ENCODE data around the gene PRKN. TPM values are rescaled to one million over a fixed set of nuclear protein-coding genes. Genes with fewer than 3 reads are reported as not detected.
A peak's percentile ranks its signal among the peaks of the same experiment; 100 is the strongest.

Gene PRKN
- total and polyA plus RNA-seq, 9 of the 15 experiments (the other 6 are each of a cell fraction or from before 2014, with no cell fraction given): 0.03 to 0.96 (median 0.15) TPM; not detected in 2

DNA sequence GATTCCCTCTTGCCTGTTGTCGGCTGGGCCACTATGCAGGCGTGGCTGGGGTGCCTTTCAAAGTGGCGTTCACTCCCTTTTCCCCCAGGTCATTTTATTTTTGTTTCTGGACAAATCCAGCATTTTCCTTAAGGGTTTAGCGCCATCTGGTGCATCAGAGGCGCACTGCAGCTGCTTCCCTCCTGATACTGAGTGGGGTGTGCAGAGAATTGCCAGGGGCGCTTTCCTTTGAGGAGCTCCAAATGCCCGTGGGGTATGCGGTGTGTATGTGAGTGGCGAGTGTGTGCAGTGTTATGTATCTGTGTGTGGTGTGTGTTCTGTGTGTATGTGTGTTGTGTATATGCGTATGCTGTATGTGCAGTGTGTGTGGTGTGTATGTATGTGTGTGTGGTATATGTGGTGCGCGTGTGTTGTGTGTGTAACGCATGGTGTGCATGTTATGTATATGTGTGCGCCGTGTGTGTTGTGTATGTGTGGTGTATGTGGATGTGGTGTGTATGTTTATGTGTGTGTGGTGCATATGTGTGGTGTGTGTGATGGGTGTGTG lies 1353.6 kb downstream of the PRKN start (continued):
- TF ChIP-seq, protein P1, sequence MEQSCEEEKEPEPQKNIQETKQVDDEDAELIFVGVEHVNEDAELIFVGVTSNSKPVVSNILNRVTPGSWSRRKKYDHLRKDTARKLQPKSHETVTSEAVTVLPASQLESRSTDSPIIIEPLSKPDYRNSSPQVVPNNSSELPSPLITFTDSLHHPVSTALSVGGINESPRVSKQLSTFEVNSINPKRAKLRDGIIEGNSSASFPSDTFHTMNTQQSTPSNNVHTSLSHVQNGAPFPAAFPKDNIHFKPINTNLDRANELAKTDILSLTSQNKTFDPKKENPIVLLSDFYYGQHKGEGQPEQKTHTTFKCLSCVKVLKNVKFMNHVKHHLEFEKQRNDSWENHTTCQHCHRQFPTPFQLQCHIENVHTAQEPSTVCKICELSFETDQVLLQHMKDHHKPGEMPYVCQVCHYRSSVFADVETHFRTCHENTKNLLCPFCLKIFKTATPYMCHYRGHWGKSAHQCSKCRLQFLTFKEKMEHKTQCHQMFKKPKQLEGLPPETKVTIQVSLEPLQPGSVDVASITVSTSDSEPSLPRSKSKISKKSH (CRISPR knock-in tag; IDR thresholded peaks at IDR 0.05): no peak
- TF ChIP-seq PHF20 (IDR thresholded peaks at IDR 0.05; ENCODE audit: partially characterized antibody) (no peak), NFIC (IDR thresholded peaks at IDR 0.05) (no peak), TBL1XR1 (IDR thresholded peaks at IDR 0.05; ENCODE audit: low read length in 2 of 2) (no peak), DACH1 (IDR thresholded peaks at IDR 0.05; ENCODE audit: partially characterized antibody) (peak; percentile 22), CBX8 (IDR thresholded peaks at IDR 0.05; ENCODE audit: borderline replicate concordance, extremely low read depth, low read depth, low read length, poor library complexity, severe bottlenecking) (no peak), HDAC8 (tag; IDR thresholded peaks at IDR 0.05) (no peak), JUN (IDR thresholded peaks at IDR 0.05; ENCODE audit: borderline replicate concordance, low read depth, low read length) (no peak), JUN (CRISPR knock-in tag; IDR thresholded peaks at IDR 0.05; ENCODE audit: borderline replicate concordance) (no peak), ZNF146 (CRISPR knock-in tag; IDR thresholded peaks at IDR 0.05; ENCODE audit: unreplicated experiment) (no peak), DPF2 (IDR thresholded peaks at IDR 0.05) (peak; percentile 67; the same call in 1 of the 2 replicates), RBM22 (IDR thresholded peaks at IDR 0.05; ENCODE audit: low read depth, low read length, poor library complexity, severe bottlenecking) (no peak), ELF1 (tag; IDR thresholded peaks at IDR 0.05) (no peak), CEBPB (tag; IDR thresholded peaks at IDR 0.05) (no peak), FOXP1 (CRISPR knock-in tag; IDR thresholded peaks at IDR 0.05) (no peak), RBM17 (IDR thresholded peaks at IDR 0.05; ENCODE audit: borderline replicate concordance, low read depth, low read length) (no peak)
- TF ChIP-seq, protein P2, sequence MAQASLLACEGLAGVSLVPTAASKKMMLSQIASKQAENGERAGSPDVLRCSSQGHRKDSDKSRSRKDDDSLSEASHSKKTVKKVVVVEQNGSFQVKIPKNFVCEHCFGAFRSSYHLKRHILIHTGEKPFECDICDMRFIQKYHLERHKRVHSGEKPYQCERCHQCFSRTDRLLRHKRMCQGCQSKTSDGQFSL (CRISPR knock-in tag; IDR thresholded peaks at IDR 0.05): peak; percentile 59
- TF ChIP-seq, protein P2 (tag; IDR thresholded peaks at IDR 0.05): no peak
- TF ChIP-seq, protein P3, sequence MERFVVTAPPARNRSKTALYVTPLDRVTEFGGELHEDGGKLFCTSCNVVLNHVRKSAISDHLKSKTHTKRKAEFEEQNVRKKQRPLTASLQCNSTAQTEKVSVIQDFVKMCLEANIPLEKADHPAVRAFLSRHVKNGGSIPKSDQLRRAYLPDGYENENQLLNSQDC (CRISPR knock-in tag; IDR thresholded peaks at IDR 0.05): no peak
- TF ChIP-seq, protein P4, sequence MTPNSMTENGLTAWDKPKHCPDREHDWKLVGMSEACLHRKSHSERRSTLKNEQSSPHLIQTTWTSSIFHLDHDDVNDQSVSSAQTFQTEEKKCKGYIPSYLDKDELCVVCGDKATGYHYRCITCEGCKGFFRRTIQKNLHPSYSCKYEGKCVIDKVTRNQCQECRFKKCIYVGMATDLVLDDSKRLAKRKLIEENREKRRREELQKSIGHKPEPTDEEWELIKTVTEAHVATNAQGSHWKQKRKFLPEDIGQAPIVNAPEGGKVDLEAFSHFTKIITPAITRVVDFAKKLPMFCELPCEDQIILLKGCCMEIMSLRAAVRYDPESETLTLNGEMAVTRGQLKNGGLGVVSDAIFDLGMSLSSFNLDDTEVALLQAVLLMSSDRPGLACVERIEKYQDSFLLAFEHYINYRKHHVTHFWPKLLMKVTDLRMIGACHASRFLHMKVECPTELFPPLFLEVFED (CRISPR knock-in tag; conservative IDR thresholded peaks at IDR 0.05): peak; percentile 92
- TF ChIP-seq, protein P5, sequence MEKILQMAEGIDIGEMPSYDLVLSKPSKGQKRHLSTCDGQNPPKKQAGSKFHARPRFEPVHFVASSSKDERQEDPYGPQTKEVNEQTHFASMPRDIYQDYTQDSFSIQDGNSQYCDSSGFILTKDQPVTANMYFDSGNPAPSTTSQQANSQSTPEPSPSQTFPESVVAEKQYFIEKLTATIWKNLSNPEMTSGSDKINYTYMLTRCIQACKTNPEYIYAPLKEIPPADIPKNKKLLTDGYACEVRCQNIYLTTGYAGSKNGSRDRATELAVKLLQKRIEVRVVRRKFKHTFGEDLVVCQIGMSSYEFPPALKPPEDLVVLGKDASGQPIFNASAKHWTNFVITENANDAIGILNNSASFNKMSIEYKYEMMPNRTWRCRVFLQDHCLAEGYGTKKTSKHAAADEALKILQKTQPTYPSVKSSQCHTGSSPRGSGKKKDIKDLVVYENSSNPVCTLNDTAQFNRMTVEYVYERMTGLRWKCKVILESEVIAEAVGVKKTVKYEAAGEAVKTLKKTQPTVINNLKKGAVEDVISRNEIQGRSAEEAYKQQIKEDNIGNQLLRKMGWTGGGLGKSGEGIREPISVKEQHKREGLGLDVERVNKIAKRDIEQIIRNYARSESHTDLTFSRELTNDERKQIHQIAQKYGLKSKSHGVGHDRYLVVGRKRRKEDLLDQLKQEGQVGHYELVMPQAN (IDR thresholded peaks at IDR 0.05; ENCODE audit: borderline replicate concordance): peak; percentile 56; the same call in 1 of the 2 replicates
- TF ChIP-seq, protein P6, sequence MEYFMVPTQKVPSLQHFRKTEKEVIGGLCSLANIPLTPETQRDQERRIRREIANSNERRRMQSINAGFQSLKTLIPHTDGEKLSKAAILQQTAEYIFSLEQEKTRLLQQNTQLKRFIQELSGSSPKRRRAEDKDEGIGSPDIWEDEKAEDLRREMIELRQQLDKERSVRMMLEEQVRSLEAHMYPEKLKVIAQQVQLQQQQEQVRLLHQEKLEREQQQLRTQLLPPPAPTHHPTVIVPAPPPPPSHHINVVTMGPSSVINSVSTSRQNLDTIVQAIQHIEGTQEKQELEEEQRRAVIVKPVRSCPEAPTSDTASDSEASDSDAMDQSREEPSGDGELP (CRISPR knock-in tag; IDR thresholded peaks at IDR 0.05; ENCODE audit: borderline replicate concordance): peak; percentile 51; the same call in 1 of the 2 replicates
